Right renal pelvis (tissue), 4 donors: ENCODE data around the gene GPR180. TPM values are rescaled to one million over a fixed set of nuclear protein-coding genes. Genes with fewer than 3 reads are reported as not detected.

Experiments
- DNase-seq, 4 donors: peaks; one replicate each; pipeline ENCODE4 v3.0.0-alpha.2; 2013; ENCODE audit warnings: low read depth in 4 of 4, low spot score in 3 of 4, missing footprints in 1 of 4
- polyA plus RNA-seq, 4 donors: library from polyadenylated mRNA; unstranded; fragments of 120-200 nt; gene quantifications; one replicate each; pipeline ENCODE4 v1.2.1, GENCODE V29; 2013; ENCODE audit not compliant: insufficient read length in 4 of 4

The GPR180 gene
- polyA plus RNA-seq, 4 donors, result 7.3 to 11.1 (median 9.1) TPM

- DNase-seq, result no peak
Observed at GRCh38 chr13:94640721-94641120, 39.1 kb downstream of the GPR180 start.

- DNase-seq, result peak in 2 of 4 donors; percentile 40 to 46
Observed at GRCh38 chr13:94641409-94641941, 39.8 kb downstream of the GPR180 start.

GRCh38 chr13:94646904-94647303 is 45.2 kb downstream of the GPR180 start:
- DNase-seq, result no peak

DNA sequence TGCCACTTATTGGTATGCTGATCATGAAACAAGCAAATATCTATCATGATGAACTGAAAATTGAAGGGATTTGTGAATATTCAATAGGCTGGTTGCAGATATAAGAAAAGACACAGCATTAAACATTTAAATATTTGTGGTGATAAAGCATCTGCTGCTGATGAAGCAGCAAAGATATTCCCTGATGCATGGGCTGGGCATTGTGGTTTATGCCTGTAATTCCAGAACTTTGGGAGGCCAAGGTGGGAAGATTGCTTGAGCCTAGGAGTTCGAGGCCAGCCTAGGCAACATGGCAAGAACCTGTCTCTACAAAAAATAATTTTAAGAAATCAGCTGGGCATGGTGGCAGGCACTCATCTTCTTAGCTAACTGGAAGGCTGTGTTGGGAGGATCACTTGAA is 54.5 kb downstream of the GPR180 start:
- DNase-seq, result no peak

- DNase-seq, result no peak
Observed at GRCh38 chr13:94656766-94657165, 55.1 kb downstream of the GPR180 start.

GRCh38 chr13:94657167-94657566 is 55.5 kb downstream of the GPR180 start:
- no peak for DNase-seq

GRCh38 chr13:94658926-94659597 is 57.4 kb downstream of the GPR180 start:
- no peak for DNase-seq

DNA sequence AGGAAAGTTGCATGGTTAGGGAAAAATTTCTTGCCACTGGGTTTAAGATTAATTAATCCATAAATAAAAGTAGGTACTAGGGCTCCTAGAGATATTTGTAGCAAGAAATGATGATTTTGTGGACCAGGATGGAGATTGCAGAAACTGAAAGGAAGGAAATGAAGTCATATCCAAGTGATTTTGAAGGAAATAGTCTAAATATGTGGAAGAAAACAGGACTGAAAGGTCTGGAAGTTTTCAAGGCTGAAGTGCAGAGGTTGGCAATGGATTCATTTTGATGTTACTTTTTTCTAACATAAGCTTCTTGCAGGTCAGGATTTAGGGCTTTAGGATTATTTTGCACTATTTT is 57.9 kb downstream of the GPR180 start:
- no peak for DNase-seq

DNA sequence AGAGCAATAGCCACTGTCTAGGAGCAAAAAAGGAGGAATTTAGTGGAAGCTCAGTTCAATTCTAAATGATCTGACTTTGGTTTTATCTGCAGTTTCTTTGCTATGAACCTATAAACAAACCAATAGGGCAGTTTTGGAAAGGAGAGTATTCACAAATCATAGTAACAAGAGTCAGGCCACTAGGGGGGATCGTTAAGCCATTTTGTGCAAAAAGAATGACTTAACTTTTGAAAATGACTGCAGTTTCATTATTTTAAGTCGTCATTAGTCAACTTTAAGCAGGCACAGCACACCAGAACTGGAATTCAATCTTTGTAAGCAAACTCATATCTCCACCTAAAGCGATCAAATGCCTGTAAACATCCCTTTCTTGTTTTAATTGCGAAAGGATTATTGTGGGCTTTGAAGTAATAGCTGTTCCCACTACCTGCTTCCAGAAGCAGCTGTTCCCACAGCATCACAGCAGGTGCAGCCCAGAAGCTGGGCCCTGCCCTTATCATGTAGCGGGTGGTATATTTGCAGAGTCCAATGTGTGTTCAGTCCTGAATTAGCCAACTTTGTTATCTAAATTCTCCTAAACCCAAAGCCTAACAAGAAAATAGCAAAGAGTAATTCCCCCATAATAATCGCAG is 59.2 kb downstream of the GPR180 start:
- DNase-seq, result no peak

GRCh38 chr13:94661406-94661805 is 59.7 kb downstream of the GPR180 start:
- no peak for DNase-seq

DNA sequence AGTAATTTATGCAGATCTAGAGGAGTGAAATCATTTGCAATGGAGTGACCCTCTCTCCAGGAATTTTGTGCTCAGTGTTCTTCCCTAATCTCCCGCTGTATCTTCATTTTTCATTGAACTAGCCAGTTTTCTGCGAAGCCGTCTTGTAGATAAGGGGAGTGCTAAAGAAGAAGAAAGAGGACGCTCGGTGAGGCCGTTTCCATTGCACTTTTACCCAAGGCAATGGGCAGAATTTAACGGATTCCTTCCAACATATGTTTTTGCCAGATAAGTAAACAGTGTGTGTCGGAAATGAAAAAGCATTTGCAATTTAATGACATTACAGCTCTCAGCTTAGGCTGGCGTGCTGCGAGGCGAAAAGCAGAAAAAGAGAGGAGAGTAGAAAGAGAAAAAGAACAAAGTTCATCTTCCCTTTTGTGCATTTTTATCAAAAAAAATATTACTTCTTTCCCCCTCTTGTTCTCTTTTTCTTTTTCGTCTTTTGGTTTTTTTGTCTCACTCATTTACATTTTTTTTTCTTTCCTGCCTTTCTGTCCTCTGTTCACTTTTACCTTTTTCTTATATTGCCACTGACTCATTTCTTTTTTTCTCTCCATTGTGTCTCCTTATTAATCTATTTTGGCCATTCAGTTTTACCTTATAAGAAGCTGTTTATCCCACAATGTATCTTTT is 60.8 kb downstream of the GPR180 start:
- no peak for DNase-seq

- no peak for DNase-seq
Observed at GRCh38 chr13:94664889-94665288, 63.2 kb downstream of the GPR180 start.

GRCh38 chr13:94666065-94666464 is 64.4 kb downstream of the GPR180 start:
- no peak for DNase-seq

GRCh38 chr13:94667190-94667589 is 65.5 kb downstream of the GPR180 start:
- DNase-seq, result no peak

GRCh38 chr13:94672400-94672799 is 70.7 kb downstream of the GPR180 start:
- DNase-seq, result no peak

GRCh38 chr13:94673851-94674250 is 72.2 kb downstream of the GPR180 start:
- DNase-seq, result no peak

DNA sequence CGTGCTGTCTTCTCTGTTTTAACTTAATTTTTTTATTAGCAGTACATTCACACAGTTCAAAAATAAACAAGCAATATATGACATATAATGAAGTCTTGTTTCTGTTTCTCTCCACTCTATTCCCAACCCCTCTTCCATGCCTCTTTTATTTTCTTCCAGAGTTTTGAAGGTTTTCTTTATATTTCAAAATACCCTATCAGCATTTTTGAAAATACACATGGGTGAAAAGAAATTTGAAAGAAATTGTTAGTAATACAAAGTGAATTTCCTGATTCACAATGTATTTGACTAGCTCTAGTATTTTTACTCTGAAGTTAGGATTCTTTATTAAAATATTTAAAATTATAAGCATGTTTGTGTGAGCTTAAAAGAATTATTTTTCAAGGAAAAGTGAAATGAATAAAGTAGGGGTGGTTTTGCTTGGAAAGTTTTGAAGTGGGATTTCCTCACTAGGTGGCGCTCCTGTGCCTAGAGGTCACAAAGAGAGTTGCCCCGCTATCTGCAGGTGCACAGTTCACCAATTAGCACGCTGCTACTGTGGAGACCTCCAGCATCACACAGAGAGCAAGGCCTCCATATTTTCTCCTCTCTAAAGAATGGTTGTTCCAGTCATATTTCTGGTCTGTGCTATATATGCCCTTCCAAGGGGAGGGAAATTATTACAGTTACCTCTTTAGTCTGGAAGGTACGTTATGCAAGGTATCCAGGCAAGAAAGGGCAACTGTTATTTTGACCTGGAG is 73.1 kb downstream of the GPR180 start:
- DNase-seq, result peak in 1 of 4 donors; percentile 12

- DNase-seq, result no peak
Observed at GRCh38 chr13:94677799-94678198, 76.1 kb downstream of the GPR180 start.

DNA sequence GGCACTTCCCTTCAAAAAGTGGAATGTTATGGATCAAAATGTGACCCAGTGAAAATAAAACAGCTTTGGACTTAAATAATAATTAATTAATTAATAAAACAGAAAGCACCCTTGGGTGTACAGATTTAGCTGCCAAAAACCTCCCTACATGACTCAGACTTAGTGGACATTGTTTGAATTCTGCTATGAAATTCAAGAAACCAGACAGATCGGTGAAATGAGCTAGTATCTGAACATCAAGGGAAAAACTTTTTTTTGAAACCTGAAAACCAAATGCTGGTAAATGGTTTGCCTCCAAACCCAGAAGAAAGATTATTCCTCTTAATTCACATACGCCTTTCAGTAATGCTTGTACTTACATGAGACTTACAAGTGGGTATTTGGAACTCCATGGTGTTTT is 77.2 kb downstream of the GPR180 start:
- DNase-seq, result no peak

DNA sequence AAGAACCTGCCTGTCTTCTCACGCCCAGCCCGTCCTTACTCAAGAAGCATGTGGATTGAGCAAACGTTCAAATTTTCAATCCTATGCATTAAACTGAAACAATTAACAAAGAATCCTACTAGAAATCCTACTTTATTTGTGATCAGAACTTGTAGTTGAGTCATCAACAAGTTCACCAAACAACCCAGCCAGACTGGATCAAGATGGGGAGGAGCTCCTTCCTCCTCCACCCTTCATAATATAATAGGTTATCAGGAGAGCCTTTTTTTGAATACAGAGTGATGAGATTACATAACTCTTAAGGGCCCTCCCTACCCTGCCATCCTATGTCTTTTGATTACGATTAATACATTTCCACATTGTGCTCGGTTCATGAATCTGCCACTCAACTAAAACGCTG is 78.0 kb downstream of the GPR180 start:
- DNase-seq, result no peak

GRCh38 chr13:94682229-94682628 is 80.6 kb downstream of the GPR180 start:
- no peak for DNase-seq
